Activated T-cell treated with anti-CD3 and anti-CD28 coated beads, Interleukin-2, amount 50 U/mL, for 4 hours (primary cell): ENCODE results near the gene ATPAF2. TPM values are rescaled to one million over a fixed set of nuclear protein-coding genes. Genes with fewer than 3 reads are reported as not detected.
A peak's percentile ranks its signal among the peaks of the same experiment; 100 is the strongest.

Experiments
- ATAC-seq, 2 donors: fragments of 200-7000 bp; cut with Tn5 transposase; one replicate each; pipeline ENCODE4 v1.10.0; 2021
- DNase-seq: peaks from one replicate; pipeline ENCODE4 v3.0.0-alpha.2; 2020
- H3K27me3 Mint-ChIP-seq: one replicate; pipeline ENCODE4 v1.8.0; 2021; ENCODE audit warnings: low read depth, mixed read lengths
- H3K36me3 Mint-ChIP-seq: one replicate; pipeline ENCODE4 v1.8.0; 2022; ENCODE audit warnings: mixed read lengths; ENCODE audit not compliant: insufficient read depth
- H3K4me1 Mint-ChIP-seq: one replicate; pipeline ENCODE4 v1.8.0; 2021; ENCODE audit warnings: low read depth, mixed read lengths
- H3K4me3 Mint-ChIP-seq: one replicate; pipeline ENCODE4 v1.8.0; 2021; ENCODE audit warnings: mild to moderate bottlenecking, moderate library complexity, mixed read lengths
- H3K9me3 Mint-ChIP-seq: one replicate; pipeline ENCODE4 v1.8.0; 2021; ENCODE audit warnings: mixed read lengths
- total RNA-seq, 3 donors: library from RNA; stranded (reverse); gene quantifications; one replicate each; pipeline ENCODE4 v1.2.1, GENCODE V29; 2021

Gene ATPAF2
- total RNA-seq, 3 donors from 2014 or later = 27.3 to 33.7 (median 33.4) TPM

- Mint-ChIP-seq H3K9me3 (no peaks in the 10 kb centered on the region), H3K4me3 (no peak overlapping the region), H3K36me3 (peaks cover 7% of the 10 kb centered on the region), H3K27me3 (no peaks in the 10 kb centered on the region), H3K4me1 (peaks cover 20% of the 10 kb centered on the region)
- DNase-seq (no peak), ATAC-seq (no peak)
These were observed 10.6 kb downstream of the ATPAF2 start for GRCh38 chr17:18028114-18028951.

- H3K27me3 Mint-ChIP-seq = no peaks in the 10 kb centered on the region
- H3K4me3 Mint-ChIP-seq = no peak overlapping the region
- DNase-seq (no peak), ATAC-seq (no peak)
- H3K9me3 Mint-ChIP-seq = no peaks in the 10 kb centered on the region
- H3K36me3 Mint-ChIP-seq = peaks cover 7% of the 10 kb centered on the region
- peaks cover 12% of the 10 kb centered on the region for H3K4me1 Mint-ChIP-seq
These were observed 11.7 kb downstream of the ATPAF2 start for GRCh38 chr17:18027280-18027679.

- Mint-ChIP-seq H3K4me3 (no peak overlapping the region), H3K9me3 (no peaks in the 10 kb centered on the region), H3K36me3 (peaks cover 13% of the 10 kb centered on the region), H3K27me3 (no peaks in the 10 kb centered on the region), H3K4me1 (peaks cover 12% of the 10 kb centered on the region)
- no peak for DNase-seq
- peak; percentile 14 to 44 for ATAC-seq
These were observed 12.8 kb downstream of the ATPAF2 start for GRCh38 chr17:18025945-18026776.

- H3K27me3 Mint-ChIP-seq = no peaks in the 10 kb centered on the region
- no peak overlapping the region for H3K4me3 Mint-ChIP-seq
- no peaks in the 10 kb centered on the region for H3K9me3 Mint-ChIP-seq
- peak; percentile 66 to 89 for ATAC-seq
- DNase-seq = peak; percentile 15
- peaks cover 19% of the 10 kb centered on the region for H3K36me3 Mint-ChIP-seq
- H3K4me1 Mint-ChIP-seq = peaks cover 12% of the 10 kb centered on the region
These were observed 13.6 kb downstream of the ATPAF2 start for GRCh38 chr17:18025241-18025944.

GRCh38 chr17:18021372-18021771, 17.6 kb downstream of the ATPAF2 start:
- peaks cover 8% of the 10 kb centered on the region for H3K4me1 Mint-ChIP-seq
- H3K4me3 Mint-ChIP-seq = no peak overlapping the region
- no peaks in the 10 kb centered on the region for H3K9me3 Mint-ChIP-seq
- ATAC-seq (no peak), DNase-seq (no peak)
- H3K36me3 Mint-ChIP-seq = peaks cover 24% of the 10 kb centered on the region
- H3K27me3 Mint-ChIP-seq = no peaks in the 10 kb centered on the region

- Mint-ChIP-seq H3K27me3 (no peaks in the 10 kb centered on the region), H3K4me1 (peaks cover 8% of the 10 kb centered on the region), H3K9me3 (no peaks in the 10 kb centered on the region), H3K4me3 (no peak overlapping the region), H3K36me3 (peaks cover 27% of the 10 kb centered on the region)
- ATAC-seq = no peak
- no peak for DNase-seq
These were observed 18.0 kb downstream of the ATPAF2 start for GRCh38 chr17:18020971-18021370.

DNA sequence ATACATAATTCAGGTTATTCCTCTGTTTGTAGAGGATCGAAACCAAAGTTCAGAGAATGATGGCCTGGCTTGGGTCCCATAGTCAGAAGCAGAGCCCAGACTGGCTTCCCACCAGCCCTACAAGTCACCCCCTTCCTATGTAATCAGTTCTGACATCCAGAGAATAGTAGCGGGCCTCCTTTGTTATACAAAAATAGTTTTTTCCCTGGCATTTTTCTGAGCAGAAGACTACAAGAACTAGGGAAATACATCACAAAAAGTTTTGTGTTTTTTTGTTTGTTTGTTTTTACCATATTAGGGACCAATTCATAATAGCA, 19.2 kb downstream of the ATPAF2 start:
- ATAC-seq (no peak), DNase-seq (no peak)
- H3K36me3 Mint-ChIP-seq = peaks cover 27% of the 10 kb centered on the region
- H3K9me3 Mint-ChIP-seq = no peaks in the 10 kb centered on the region
- no peaks in the 10 kb centered on the region for H3K4me1 Mint-ChIP-seq
- no peak overlapping the region for H3K4me3 Mint-ChIP-seq
- H3K27me3 Mint-ChIP-seq = no peaks in the 10 kb centered on the region

DNA sequence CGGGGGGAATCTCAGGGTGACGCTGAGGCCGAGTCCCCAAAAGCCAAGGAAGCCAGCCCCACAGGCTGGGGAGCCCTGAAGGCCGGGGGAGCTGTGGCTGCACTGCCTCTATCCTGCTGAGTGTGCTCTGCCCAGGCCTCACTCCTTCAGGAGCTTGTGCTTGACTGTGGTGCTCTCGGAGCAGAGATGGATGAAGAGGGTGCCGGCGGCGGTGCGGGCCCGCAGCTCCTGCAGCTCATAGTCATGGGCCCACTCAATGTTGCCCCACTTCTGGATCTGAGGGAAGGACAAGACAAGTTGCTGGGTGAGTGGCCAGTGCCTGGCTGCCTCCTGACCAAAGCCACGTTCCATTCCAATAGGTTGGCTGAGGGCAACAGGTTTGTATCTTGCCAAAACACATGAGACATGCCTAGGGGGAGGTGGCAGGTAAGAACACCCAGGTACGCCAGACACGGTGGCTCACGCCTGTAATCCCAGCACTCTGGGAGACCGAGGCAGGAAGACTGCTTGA, 20.5 kb downstream of the ATPAF2 start:
- no peaks in the 10 kb centered on the region for H3K27me3 Mint-ChIP-seq
- no peaks in the 10 kb centered on the region for H3K9me3 Mint-ChIP-seq
- H3K4me3 Mint-ChIP-seq = no peak overlapping the region
- no peak for DNase-seq
- H3K36me3 Mint-ChIP-seq = peaks cover 31% of the 10 kb centered on the region
- ATAC-seq = no peak
- H3K4me1 Mint-ChIP-seq = no peaks in the 10 kb centered on the region

GRCh38 chr17:18017958-18018357, 21.0 kb downstream of the ATPAF2 start:
- Mint-ChIP-seq H3K36me3 (peaks cover 34% of the 10 kb centered on the region), H3K4me1 (no peaks in the 10 kb centered on the region)

GRCh38 chr17:18016426-18016825, 22.5 kb downstream of the ATPAF2 start:
- Mint-ChIP-seq H3K36me3 (peaks cover 36% of the 10 kb centered on the region), H3K27me3 (no peaks in the 10 kb centered on the region), H3K9me3 (no peaks in the 10 kb centered on the region), H3K4me3 (no peak overlapping the region), H3K4me1 (no peaks in the 10 kb centered on the region)
- ATAC-seq = no peak
- DNase-seq = no peak

More at GRCh38 chr17:18017958-18018357, 21.0 kb downstream of the ATPAF2 start:
- Mint-ChIP-seq H3K27me3 (no peaks in the 10 kb centered on the region), H3K9me3 (no peaks in the 10 kb centered on the region), H3K4me3 (no peak overlapping the region)
- DNase-seq = no peak
- ATAC-seq = no peak

DNA sequence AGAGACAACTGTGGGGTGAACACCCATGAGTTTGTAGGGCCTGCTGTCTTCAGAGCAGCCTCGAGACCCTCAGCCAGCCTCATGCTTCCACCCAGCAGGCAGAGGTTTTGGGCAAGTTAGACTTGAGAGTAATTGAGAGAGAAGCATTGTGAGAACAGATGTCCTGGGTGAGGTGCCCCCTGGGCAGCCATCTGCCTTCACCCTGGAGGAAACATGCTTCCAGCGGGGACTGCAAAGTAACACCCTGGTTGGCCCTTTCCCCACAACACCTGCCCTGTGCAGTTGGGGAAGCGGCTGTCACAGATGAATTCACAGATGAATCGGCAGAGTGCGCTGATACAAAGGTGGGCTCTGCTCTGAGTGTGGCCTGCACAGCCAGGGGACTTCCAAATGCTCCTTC, 23.4 kb downstream of the ATPAF2 start:
- DNase-seq (no peak), ATAC-seq (no peak)
- no peaks in the 10 kb centered on the region for H3K27me3 Mint-ChIP-seq
- peaks cover 27% of the 10 kb centered on the region for H3K36me3 Mint-ChIP-seq
- H3K4me1 Mint-ChIP-seq = no peaks in the 10 kb centered on the region
- H3K4me3 Mint-ChIP-seq = no peak overlapping the region
- no peaks in the 10 kb centered on the region for H3K9me3 Mint-ChIP-seq

DNA sequence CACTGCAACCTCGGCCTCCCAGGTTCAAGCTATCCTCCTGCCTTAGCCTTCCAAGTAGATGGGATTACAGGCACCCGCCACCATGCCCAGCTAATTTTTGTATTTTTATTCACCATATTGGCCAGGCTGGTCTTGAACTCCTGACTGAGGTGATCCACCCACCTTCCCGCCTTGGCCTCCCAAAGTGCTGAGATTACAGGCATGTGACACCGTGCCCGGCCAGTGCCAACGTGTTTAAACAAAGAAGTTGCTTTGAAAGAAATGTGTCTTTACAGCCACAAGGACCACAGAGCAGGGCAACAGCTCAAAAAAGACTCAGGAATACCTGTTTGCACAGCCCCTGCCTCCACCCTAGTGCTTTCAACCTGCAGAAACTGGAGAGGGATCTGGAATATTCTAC, 25.0 kb downstream of the ATPAF2 start:
- no peak for ATAC-seq
- Mint-ChIP-seq H3K36me3 (peaks cover 26% of the 10 kb centered on the region), H3K27me3 (no peaks in the 10 kb centered on the region)

GRCh38 chr17:18011286-18011685, 27.7 kb downstream of the ATPAF2 start:
- Mint-ChIP-seq H3K27me3 (no peaks in the 10 kb centered on the region), H3K36me3 (peaks cover 34% of the 10 kb centered on the region), H3K4me1 (no peaks in the 10 kb centered on the region), H3K9me3 (no peaks in the 10 kb centered on the region), H3K4me3 (no peak overlapping the region)
- DNase-seq (no peak), ATAC-seq (no peak)

More for the DNA sequence above, 25.0 kb downstream of the ATPAF2 start:
- Mint-ChIP-seq H3K4me1 (no peaks in the 10 kb centered on the region), H3K9me3 (no peaks in the 10 kb centered on the region), H3K4me3 (no peak overlapping the region)
- no peak for DNase-seq
